DND-41 (cell line): Measurements from ENCODE around the gene IRF6.

ENCODE experiments used
- ATAC-seq: fragments of 200-7000 bp; cut with Tn5 transposase; 3 replicates; pipeline ENCODE4 v1.9.1; 2021; ENCODE audit warnings: low read depth; ENCODE audit not compliant: insufficient read depth
- DNase-seq: peaks from one replicate; pipeline ENCODE4 v3.0.0-alpha.2; 2020
- H2AFZ ChIP-seq: 2 replicates; pipeline ENCODE4 v1.6.0; 2012; ENCODE audit warnings: low read depth, low read length
- H3K27ac ChIP-seq: 2 replicates; pipeline ENCODE4 v1.5.1; 2012; ENCODE audit warnings: low read length, inconsistent platforms
- H3K27me3 ChIP-seq: fragments of 200-600 bp; sonication (generic); 2 replicates; pipeline ENCODE4 v1.6.0; 2012; ENCODE audit warnings: low read length, mild to moderate bottlenecking, inconsistent platforms; ENCODE audit not compliant: insufficient read depth, poor library complexity
- H3K36me3 ChIP-seq: 2 replicates; pipeline ENCODE4 v1.5.1; 2012; ENCODE audit warnings: low read length, inconsistent platforms; ENCODE audit not compliant: insufficient read depth
- H3K4me1 ChIP-seq: 2 replicates; pipeline ENCODE4 v1.5.1; 2012; ENCODE audit warnings: mild to moderate bottlenecking, low read length; ENCODE audit not compliant: insufficient read depth
- H3K4me2 ChIP-seq: 2 replicates; pipeline ENCODE4 v1.6.0; 2012; ENCODE audit warnings: mild to moderate bottlenecking, moderate library complexity, low read length, inconsistent platforms; ENCODE audit not compliant: insufficient read depth
- H3K4me3 ChIP-seq, 2 experiments: fragments of 200-600 bp in 1 of 2; shearing (Covaris generic) in 1 of 2; 2 replicates each; pipeline ENCODE4 v1.5.1; 2012 to 2016; ENCODE audit warnings: inconsistent platforms in 2 of 2, low read length in 2 of 2, mild to moderate bottlenecking in 2 of 2, low read depth in 1 of 2, moderate library complexity in 1 of 2
- H3K79me2 ChIP-seq: 2 replicates; pipeline ENCODE4 v1.6.0; 2012; ENCODE audit warnings: low read length, inconsistent platforms; ENCODE audit not compliant: insufficient read depth
- H3K9ac ChIP-seq: 2 replicates; pipeline ENCODE4 v1.6.0; 2012; ENCODE audit warnings: low read depth, mild to moderate bottlenecking, inconsistent platforms, low read length, moderate library complexity
- H3K9me3 ChIP-seq: 2 replicates; pipeline ENCODE4 v1.5.1; 2012; ENCODE audit warnings: low read length, moderate library complexity, mild to moderate bottlenecking, inconsistent platforms; ENCODE audit not compliant: insufficient read depth, severe bottlenecking
- H4K20me1 ChIP-seq: 2 replicates; pipeline ENCODE4 v1.6.0; 2012; ENCODE audit warnings: low read length; ENCODE audit not compliant: insufficient read depth
- CTCF ChIP-seq: IDR thresholded peaks from 2 replicates; pipeline ENCODE4 v1.5.1; 2012; ENCODE audit warnings: borderline replicate concordance, low read length, moderate library complexity, mild to moderate bottlenecking; ENCODE audit not compliant: poor library complexity, severe bottlenecking; ENCODE audit errors: extremely low read depth
- EZH2 ChIP-seq: IDR thresholded peaks from 3 replicates; pipeline ENCODE4 v1.6.1; 2012; ENCODE audit warnings: borderline replicate concordance, low read depth, mild to moderate bottlenecking, moderate library complexity, low read length, inconsistent platforms; ENCODE audit not compliant: severe bottlenecking

The IRF6 gene

GRCh38 chr1:209839875-209840546 is 34.1 kb upstream of the IRF6 start:
- H3K27ac ChIP-seq: no peak overlapping the region
- no peaks in the 10 kb centered on the region for H3K27me3 ChIP-seq
- no peaks in the 10 kb centered on the region for H3K9me3 ChIP-seq
- no peak overlapping the region for H3K9ac ChIP-seq
- H3K79me2 ChIP-seq: no peaks in the 10 kb centered on the region
- no peak overlapping the region for H3K4me2 ChIP-seq
- no peak overlapping the region for H2AFZ ChIP-seq
- H3K36me3 ChIP-seq: peaks cover 94% of the 10 kb centered on the region
- no peak for ATAC-seq
- 0 out of 2 replicates have a peak, but pooled peaks cover 2% of the 10 kb centered on the region for H4K20me1 ChIP-seq
- DNase-seq: no peak
- H3K4me3 ChIP-seq: no peak overlapping the region
- no peaks in the 10 kb centered on the region for H3K4me1 ChIP-seq
- TF ChIP-seq CTCF (no peak), EZH2 (no peak)

- ATAC-seq (no peak), DNase-seq (no peak)
- Histone ChIP-seq H3K4me2 (no peak overlapping the region), H3K79me2 (no peaks in the 10 kb centered on the region), H3K4me3 (no peak overlapping the region), H3K36me3 (peaks cover 98% of the 10 kb centered on the region), H3K27me3 (no peaks in the 10 kb centered on the region), H2AFZ (no peak overlapping the region), H4K20me1 (0 out of 2 replicates have a peak, but pooled peaks cover 2% of the 10 kb centered on the region), H3K27ac (no peak overlapping the region), H3K9me3 (no peaks in the 10 kb centered on the region), H3K4me1 (no peaks in the 10 kb centered on the region), H3K9ac (no peak overlapping the region)
- TF ChIP-seq CTCF: no peak
- TF ChIP-seq EZH2: no peak
Measured at GRCh38 chr1:209838537-209838936, 32.6 kb upstream of the IRF6 start.

- Histone ChIP-seq H3K79me2 (no peaks in the 10 kb centered on the region), H3K36me3 (peaks cover 98% of the 10 kb centered on the region)
- ATAC-seq: no peak
Measured at GRCh38 chr1:209837671-209838070, 31.7 kb upstream of the IRF6 start.

More at GRCh38 chr1:209837671-209838070, 31.7 kb upstream of the IRF6 start:
- Histone ChIP-seq H2AFZ (no peak overlapping the region), H4K20me1 (0 out of 2 replicates have a peak, but pooled peaks cover 2% of the 10 kb centered on the region), H3K4me2 (no peak overlapping the region), H3K4me3 (no peak overlapping the region), H3K9ac (no peak overlapping the region), H3K27me3 (no peaks in the 10 kb centered on the region), H3K27ac (no peak overlapping the region), H3K4me1 (no peaks in the 10 kb centered on the region), H3K9me3 (no peaks in the 10 kb centered on the region)
- no peak for DNase-seq
- TF ChIP-seq CTCF (no peak), EZH2 (no peak)
